DOHH2 (cell line): ENCODE results near the gene KCTD16.

ENCODE experiments used
- H3F3A ChIP-seq: fragments of 200-600 bp; sonication (generic), shearing (Covaris generic); 2 replicates; pipeline ENCODE4 v1.6.0; 2016; ENCODE audit warnings: antibody characterized with exemption, mild to moderate bottlenecking; ENCODE audit not compliant: control insufficient read depth, insufficient read depth
- H3K27ac ChIP-seq: fragments of 200-600 bp; sonication (generic); 2 replicates; pipeline ENCODE4 v1.5.1; 2014; ENCODE audit warnings: low read depth, mild to moderate bottlenecking, low read length, moderate library complexity
- H3K27me3 ChIP-seq: fragments of 200-600 bp; sonication (generic); 2 replicates; pipeline ENCODE4 v1.6.1; 2014; ENCODE audit warnings: mild to moderate bottlenecking, low read length, mixed read lengths; ENCODE audit not compliant: control insufficient read depth
- H3K36me3 ChIP-seq: fragments of 200-600 bp; sonication (generic); 2 replicates; pipeline ENCODE4 v1.6.1; 2014; ENCODE audit warnings: mild to moderate bottlenecking, low read length, moderate library complexity, mixed read lengths; ENCODE audit not compliant: control insufficient read depth
- H3K4me1 ChIP-seq: fragments of 200-600 bp; sonication (generic); 2 replicates; pipeline ENCODE4 v1.6.1; 2014; ENCODE audit warnings: mild to moderate bottlenecking, low read length, mixed read lengths; ENCODE audit not compliant: control insufficient read depth
- H3K4me2 ChIP-seq: fragments of 200-600 bp; sonication (generic); 2 replicates; pipeline ENCODE4 v1.6.0; 2014; ENCODE audit warnings: mild to moderate bottlenecking, low read length, moderate library complexity
- H3K4me3 ChIP-seq: fragments of 200-600 bp; sonication (generic); 2 replicates; pipeline ENCODE4 v1.5.1; 2014; ENCODE audit warnings: mild to moderate bottlenecking, low read length, mixed read lengths
- H3K79me2 ChIP-seq: fragments of 200-600 bp; sonication (generic); 2 replicates; pipeline ENCODE4 v1.6.1; 2014; ENCODE audit warnings: mild to moderate bottlenecking, low read length, mixed read lengths; ENCODE audit not compliant: control insufficient read depth
- H3K9me2 ChIP-seq: fragments of 200-600 bp; sonication (generic); replicated peaks from 2 replicates; pipeline ENCODE4 v1.6.1; 2014; ENCODE audit warnings: mild to moderate bottlenecking, low read length, mixed read lengths; ENCODE audit not compliant: control insufficient read depth
- H3K9me3 ChIP-seq: fragments of 200-600 bp; sonication (generic); 2 replicates; pipeline ENCODE4 v1.6.1; 2014; ENCODE audit warnings: antibody characterized with exemption, low read length, mixed read lengths; ENCODE audit not compliant: control insufficient read depth, insufficient read depth
- H4K20me1 ChIP-seq: fragments of 200-600 bp; sonication (generic); 2 replicates; pipeline ENCODE4 v1.6.0; 2014; ENCODE audit warnings: low read depth, mild to moderate bottlenecking, antibody characterized with exemption, low read length, moderate library complexity; ENCODE audit not compliant: control insufficient read depth, insufficient read depth
- CTCF ChIP-seq: fragments of 200-600 bp; sonication (generic); IDR thresholded peaks from one replicate; pipeline ENCODE4 v1.5.1; 2014; ENCODE audit warnings: antibody characterized with exemption, mild to moderate bottlenecking, low read depth, low read length; ENCODE audit not compliant: poor library complexity, severe bottlenecking
- EZH2phosphoT487 ChIP-seq: fragments of 200-600 bp; sonication (generic); IDR thresholded peaks from 2 replicates; pipeline ENCODE4 v1.6.1; 2017; ENCODE audit warnings: borderline replicate concordance, mild to moderate bottlenecking, antibody characterized with exemption, low read length, moderate library complexity, mixed read lengths

The KCTD16 gene

DNA sequence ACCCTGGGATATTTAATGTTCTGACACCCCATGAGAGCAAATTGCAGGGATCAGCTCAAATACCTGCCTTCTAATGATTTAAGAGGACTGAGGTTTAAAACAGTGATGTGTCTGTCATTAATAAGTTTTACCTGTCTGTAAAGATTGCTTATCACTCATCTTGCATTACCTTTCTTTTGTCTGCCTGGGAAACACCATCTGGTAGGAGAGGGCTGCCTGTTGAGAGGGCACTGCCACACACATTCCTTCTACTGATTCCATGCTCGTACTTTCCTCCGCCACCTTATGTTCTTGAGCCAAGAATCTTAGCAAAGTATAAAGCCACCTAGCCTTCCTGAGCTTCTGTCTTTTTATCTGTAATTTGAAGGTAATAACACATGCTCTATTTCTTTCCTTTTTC lies 118.6 kb downstream of the KCTD16 start:
- Histone ChIP-seq H3K4me2 (no peak overlapping the region), H3K27me3 (no peaks in the 10 kb centered on the region), H3K9me2 (no peaks in the 10 kb centered on the region; the same call in 1 of the 2 replicates), H4K20me1 (no peaks in the 10 kb centered on the region), H3F3A (no peaks in the 10 kb centered on the region), H3K27ac (no peak overlapping the region), H3K36me3 (no peaks in the 10 kb centered on the region), H3K4me3 (no peak overlapping the region), H3K4me1 (no peaks in the 10 kb centered on the region), H3K9me3 (no peaks in the 10 kb centered on the region), H3K79me2 (no peaks in the 10 kb centered on the region)
- TF ChIP-seq EZH2phosphoT487: no peak
- TF ChIP-seq CTCF: no peak

DNA sequence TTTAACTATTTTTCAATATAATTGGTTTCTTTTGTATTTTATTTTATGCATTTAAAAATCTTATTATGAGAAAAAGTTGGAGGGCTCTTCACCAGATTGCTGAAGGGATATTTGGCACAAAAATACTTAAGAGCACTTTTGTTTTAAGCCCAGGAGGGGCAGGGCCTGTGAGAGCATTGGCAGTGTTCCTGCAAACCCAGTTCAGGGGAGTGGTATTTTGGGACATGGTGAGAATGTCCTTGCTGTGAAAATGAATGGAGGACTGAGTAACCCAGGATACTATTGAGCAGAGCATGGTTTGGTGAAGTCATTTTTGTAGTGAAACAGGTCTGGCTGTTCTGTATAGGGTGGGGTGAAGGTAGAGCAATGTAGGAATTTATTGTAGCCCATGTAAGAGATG lies 121.4 kb downstream of the KCTD16 start:
- TF ChIP-seq EZH2phosphoT487: no peak
- TF ChIP-seq CTCF: no peak
- no peaks in the 10 kb centered on the region for H3K36me3 ChIP-seq

GRCh38 chr5:144295284-144295683 lies 124.6 kb downstream of the KCTD16 start:
- Histone ChIP-seq H3K4me3 (no peak overlapping the region), H3K36me3 (no peaks in the 10 kb centered on the region), H3K9me2 (no peaks in the 10 kb centered on the region), H3F3A (no peaks in the 10 kb centered on the region), H3K79me2 (no peaks in the 10 kb centered on the region), H3K9me3 (no peaks in the 10 kb centered on the region), H3K27ac (no peak overlapping the region), H3K4me1 (no peaks in the 10 kb centered on the region), H3K4me2 (no peak overlapping the region), H3K27me3 (no peaks in the 10 kb centered on the region), H4K20me1 (no peaks in the 10 kb centered on the region)
- no peak for TF ChIP-seq CTCF
- TF ChIP-seq EZH2phosphoT487: no peak

More for the DNA sequence above, 121.4 kb downstream of the KCTD16 start:
- Histone ChIP-seq H3F3A (no peaks in the 10 kb centered on the region), H3K4me2 (no peak overlapping the region), H4K20me1 (no peaks in the 10 kb centered on the region), H3K79me2 (no peaks in the 10 kb centered on the region), H3K9me2 (no peaks in the 10 kb centered on the region), H3K4me1 (no peaks in the 10 kb centered on the region), H3K4me3 (no peak overlapping the region), H3K9me3 (no peaks in the 10 kb centered on the region), H3K27ac (no peak overlapping the region), H3K27me3 (no peaks in the 10 kb centered on the region)

DNA sequence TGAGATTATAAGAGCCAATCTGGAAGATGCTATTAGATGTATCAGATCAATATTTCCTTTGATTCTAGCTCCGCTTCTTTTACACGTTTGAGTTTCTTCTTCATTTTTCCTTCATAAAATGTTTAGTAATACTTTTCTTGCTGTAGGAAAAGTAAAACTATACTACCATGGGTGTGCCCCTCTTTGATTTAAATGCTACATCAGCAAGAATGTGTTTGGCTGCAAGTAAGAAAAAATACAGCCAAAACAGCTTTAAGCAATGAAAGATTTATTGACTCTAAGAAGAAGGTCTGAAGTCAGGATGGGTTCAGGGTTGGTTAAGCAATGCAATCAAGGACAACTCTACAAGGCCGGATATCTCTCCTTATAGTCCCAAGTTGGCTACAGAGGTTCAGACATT lies 126.4 kb downstream of the KCTD16 start:
- Histone ChIP-seq H3K4me1 (no peaks in the 10 kb centered on the region), H3K4me3 (no peak overlapping the region), H3K79me2 (no peaks in the 10 kb centered on the region), H4K20me1 (no peaks in the 10 kb centered on the region), H3K36me3 (no peaks in the 10 kb centered on the region), H3F3A (no peaks in the 10 kb centered on the region), H3K9me2 (no peaks in the 10 kb centered on the region), H3K4me2 (no peak overlapping the region), H3K27ac (no peak overlapping the region), H3K27me3 (no peaks in the 10 kb centered on the region), H3K9me3 (no peaks in the 10 kb centered on the region)
- TF ChIP-seq CTCF (no peak), EZH2phosphoT487 (no peak)
